Muscle of leg (tissue), 11 donors: ENCODE data around the gene CCDC63. TPM values are rescaled to one million over a fixed set of nuclear protein-coding genes. Genes with fewer than 3 reads are reported as not detected.
"Not testable (repeated sequence)": the region's sequence is repeated elsewhere in the genome, so short reads cannot be mapped to it uniquely, and the experiment has no call there.

Experiments used
- DNase-seq: peaks from one replicate; pipeline ENCODE4 v3.0.0; 2013
- H3K27ac ChIP-seq: one replicate; pipeline ENCODE4 v1.5.1; 2013; ENCODE audit warnings: mild to moderate bottlenecking, low read length, control low read depth
- H3K27me3 ChIP-seq: one replicate; pipeline ENCODE4 v1.6.1; 2013; ENCODE audit warnings: low read length; ENCODE audit not compliant: control insufficient read depth, insufficient read depth
- H3K36me3 ChIP-seq: one replicate; pipeline ENCODE4 v1.6.1; 2013; ENCODE audit warnings: low read length; ENCODE audit not compliant: control insufficient read depth, insufficient read depth
- H3K4me1 ChIP-seq: one replicate; pipeline ENCODE4 v1.6.1; 2013; ENCODE audit warnings: low read length; ENCODE audit not compliant: control insufficient read depth, insufficient read depth
- H3K4me3 ChIP-seq: one replicate; pipeline ENCODE4 v1.5.1; 2013; ENCODE audit warnings: low read length, control low read depth
- H3K9me3 ChIP-seq: replicated peaks from 2 replicates; pipeline ENCODE4 v1.6.1; 2013; ENCODE audit warnings: low read depth, low read length; ENCODE audit not compliant: control insufficient read depth
- WGBS: methylation state at CpG from one replicate; pipeline ENCODE4 v1.1.5; 2013; ENCODE audit warnings: missing lambda C conversion rate; ENCODE audit not compliant: insufficient coverage; 5-methylcytosine and 5-hydroxymethylcytosine counted together
- polyA plus RNA-seq, 8 donors: library from polyadenylated mRNA; unstranded; fragments of 120-200 nt; gene quantifications; one replicate each; pipeline versions ENCODE4 v1.2.1 to v1.2.3, GENCODE V29; 2013; ENCODE audit warnings: inconsistent platforms in 1 of 8, low replicate concordance in 1 of 8; ENCODE audit not compliant: insufficient read length in 8 of 8, insufficient read depth in 1 of 8
- total RNA-seq: library from RNA; stranded (reverse); fragments of 120-200 nt; gene quantifications from one replicate; pipeline ENCODE4 v1.2.4, GENCODE V29; 2013

CCDC63 gene
- total and polyA plus RNA-seq, 9 donors, result 0.09 to 0.12 (median 0.11) TPM; not detected in 6

DNA sequence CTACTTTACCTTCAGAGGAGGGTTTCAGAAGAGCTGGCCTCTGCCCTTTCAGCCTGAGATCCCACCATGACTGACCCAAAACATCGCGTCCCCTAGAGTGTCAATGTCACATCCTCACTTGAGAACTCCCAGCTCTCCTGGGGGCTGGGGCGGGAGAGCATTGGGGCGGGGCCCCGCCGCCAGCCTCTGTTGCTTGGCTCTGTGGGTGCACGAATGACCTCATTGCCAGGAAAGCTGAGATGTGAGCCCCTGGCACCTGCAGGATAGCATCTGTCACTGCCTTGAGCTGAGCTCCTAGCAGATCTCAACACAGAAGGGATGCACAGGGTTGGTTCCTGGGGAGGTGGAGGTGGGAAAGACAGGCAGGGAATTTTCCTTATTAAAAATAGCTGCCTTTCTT is 94.1 kb downstream of the CCDC63 start:
- H3K9me3 ChIP-seq, result peaks cover 5% of the 10 kb centered on the region
- no peak overlapping the region for H3K27ac ChIP-seq
- no peak overlapping the region for H3K4me3 ChIP-seq
- no peak for DNase-seq
- WGBS, result 64% methylated on average over 6 of the region's 7 CpGs
- H3K36me3 ChIP-seq, result no peaks in the 10 kb centered on the region
- peaks cover 11% of the 10 kb centered on the region for H3K4me1 ChIP-seq
- H3K27me3 ChIP-seq, result peaks cover 19% of the 10 kb centered on the region

DNA sequence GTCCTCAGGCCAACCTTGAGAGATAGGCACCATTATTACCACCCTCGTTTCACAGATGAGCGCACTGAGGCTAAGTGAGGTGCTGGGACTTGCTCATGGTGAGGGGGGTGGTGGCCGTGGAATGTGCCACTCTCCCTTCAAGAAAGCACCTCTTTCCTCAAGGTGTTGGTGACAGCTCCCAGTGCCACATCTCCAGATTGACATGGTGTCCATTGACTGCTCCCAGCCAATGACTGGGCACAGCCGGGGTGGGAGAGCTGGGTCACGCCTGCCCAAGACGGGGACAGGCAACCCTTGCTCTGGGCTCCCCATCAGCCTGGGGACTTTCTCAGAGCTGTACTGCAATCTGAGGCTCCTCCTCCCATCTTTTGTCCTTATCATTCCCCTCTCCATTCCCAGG is 94.6 kb downstream of the CCDC63 start:
- no peak overlapping the region for H3K27ac ChIP-seq
- DNase-seq, result no peak
- H3K4me3 ChIP-seq, result no peak overlapping the region
- H3K27me3 ChIP-seq, result peaks cover 15% of the 10 kb centered on the region
- H3K4me1 ChIP-seq, result peaks cover 11% of the 10 kb centered on the region
- peaks cover 10% of the 10 kb centered on the region for H3K9me3 ChIP-seq
- H3K36me3 ChIP-seq, result no peaks in the 10 kb centered on the region
- WGBS, result 89% methylated on average over 3 of the region's 6 CpGs

DNA sequence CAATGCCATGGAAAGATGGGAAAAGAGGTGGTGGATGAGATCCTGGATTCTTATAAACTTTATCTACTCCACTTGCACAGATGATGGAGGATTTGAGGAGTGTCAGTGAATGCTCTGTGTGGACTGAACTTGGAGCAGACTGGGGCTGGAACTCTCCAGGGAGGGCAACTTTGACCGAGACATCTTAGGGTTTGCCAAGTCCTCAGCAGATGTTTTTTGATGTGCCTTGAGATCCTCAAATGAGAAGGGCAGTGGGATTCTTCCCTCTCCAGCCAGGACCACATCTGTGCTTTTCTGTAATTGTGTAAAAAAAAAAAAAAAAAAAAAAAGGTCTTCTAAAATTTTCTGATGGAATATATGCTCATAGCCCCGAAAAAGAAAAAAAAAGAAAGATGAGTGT is 96.6 kb downstream of the CCDC63 start:
- Histone ChIP-seq H3K9me3 (peaks cover 13% of the 10 kb centered on the region), H3K4me3 (no peak overlapping the region), H3K27me3 (peaks cover 4% of the 10 kb centered on the region), H3K36me3 (no peaks in the 10 kb centered on the region), H3K27ac (no peak overlapping the region), H3K4me1 (peaks cover 5% of the 10 kb centered on the region)
- DNase-seq, result peak; percentile 56
- no CpG with 5 or more reads among the region's 2 CpGs for WGBS

- DNase-seq, result no peak
- Histone ChIP-seq H3K4me3 (no peak overlapping the region), H3K36me3 (no peaks in the 10 kb centered on the region), H3K27ac (no peak overlapping the region), H3K4me1 (peaks cover 2% of the 10 kb centered on the region), H3K9me3 (peaks cover 13% of the 10 kb centered on the region), H3K27me3 (peaks cover under 1% of the 10 kb centered on the region)
- WGBS, result no CpG with 5 or more reads among the region's 2 CpGs
These were observed 101.3 kb downstream of the CCDC63 start for GRCh38 chr12:110948041-110948440.

- H3K36me3 ChIP-seq, H3K4me1 ChIP-seq, H3K4me3 ChIP-seq, H3K27me3 ChIP-seq, H3K27ac ChIP-seq, DNase-seq: not testable (repeated sequence)
- WGBS, result 89% methylated on average over 3 of the region's 31 CpGs
- peaks cover 11% of the 10 kb centered on the region for H3K9me3 ChIP-seq
These were observed 103.7 kb downstream of the CCDC63 start for GRCh38 chr12:110950466-110950865.

- not testable (repeated sequence) for H3K4me3 ChIP-seq, H3K27ac ChIP-seq, DNase-seq, H3K36me3 ChIP-seq, H3K27me3 ChIP-seq, H3K9me3 ChIP-seq, H3K4me1 ChIP-seq
- WGBS, result 95% methylated on average over 19 of the region's 31 CpGs
These were observed 104.1 kb downstream of the CCDC63 start for GRCh38 chr12:110950867-110951266.

Other genes with a start within 250 kb of the CCDC63 start
- 24.9 TPM for gene TCTN1, start 232.9 kb upstream of the CCDC63 start, total RNA-seq
- gene TCTN1, start 232.9 kb upstream of the CCDC63 start, polyA plus RNA-seq, result 10 to 100 TPM; 19.0 to 24.4 (median 20.3) TPM
- 5.6 TPM for gene HVCN1, start 157.9 kb upstream of the CCDC63 start, total RNA-seq
- 1 to 10 TPM; 4.6 to 7.5 (median 5.8) TPM for gene HVCN1, start 157.9 kb upstream of the CCDC63 start, polyA plus RNA-seq
- 90.5 TPM for gene PPP1CC, start 104.1 kb upstream of the CCDC63 start, total RNA-seq
- gene PPP1CC, start 104.1 kb upstream of the CCDC63 start, polyA plus RNA-seq, result 100 to 1,000 TPM; 103 to 147 (median 121) TPM
- 113 TPM for gene MYL2, start 73.6 kb downstream of the CCDC63 start, total RNA-seq
- 1,000 to 10,000 TPM in 1 of 8 donors, 100 to 1,000 TPM in 7; 526 to 1,289 (median 831) TPM for gene MYL2, start 73.6 kb downstream of the CCDC63 start, polyA plus RNA-seq
- gene CUX2, start 187.2 kb downstream of the CCDC63 start, total RNA-seq, result 0.13 TPM
- 1 to 10 TPM in 1 of 8 donors, under 1 TPM in 7; 0.24 to 1.3 (median 0.63) TPM for gene CUX2, start 187.2 kb downstream of the CCDC63 start, polyA plus RNA-seq